ENCODE data around the gene FZD7.
A peak's percentile ranks its signal among the peaks of the same experiment; 100 is the strongest.

FZD7 gene

GRCh38 chr2:202061695-202062094 lies 28.0 kb downstream of the FZD7 start:
- TF ChIP-seq, protein P1, sequence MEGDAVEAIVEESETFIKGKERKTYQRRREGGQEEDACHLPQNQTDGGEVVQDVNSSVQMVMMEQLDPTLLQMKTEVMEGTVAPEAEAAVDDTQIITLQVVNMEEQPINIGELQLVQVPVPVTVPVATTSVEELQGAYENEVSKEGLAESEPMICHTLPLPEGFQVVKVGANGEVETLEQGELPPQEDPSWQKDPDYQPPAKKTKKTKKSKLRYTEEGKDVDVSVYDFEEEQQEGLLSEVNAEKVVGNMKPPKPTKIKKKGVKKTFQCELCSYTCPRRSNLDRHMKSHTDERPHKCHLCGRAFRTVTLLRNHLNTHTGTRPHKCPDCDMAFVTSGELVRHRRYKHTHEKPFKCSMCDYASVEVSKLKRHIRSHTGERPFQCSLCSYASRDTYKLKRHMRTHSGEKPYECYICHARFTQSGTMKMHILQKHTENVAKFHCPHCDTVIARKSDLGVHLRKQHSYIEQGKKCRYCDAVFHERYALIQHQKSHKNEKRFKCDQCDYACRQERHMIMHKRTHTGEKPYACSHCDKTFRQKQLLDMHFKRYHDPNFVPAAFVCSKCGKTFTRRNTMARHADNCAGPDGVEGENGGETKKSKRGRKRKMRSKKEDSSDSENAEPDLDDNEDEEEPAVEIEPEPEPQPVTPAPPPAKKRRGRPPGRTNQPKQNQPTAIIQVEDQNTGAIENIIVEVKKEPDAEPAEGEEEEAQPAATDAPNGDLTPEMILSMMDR (IDR thresholded peaks at IDR 0.05; ENCODE audit: low read depth, low read length, missing control alignments): no peak
- no peak for DNase-seq (ENCODE audit: extremely low read depth, low read depth)
- no peak overlapping the region for H3K4me3 ChIP-seq (replicated peaks; ENCODE audit: low read depth, low read length)

GRCh38 chr2:202064171-202064880 lies 30.7 kb downstream of the FZD7 start:
- DNase-seq (ENCODE audit: extremely low read depth, low read depth): peak; percentile 82
- TF ChIP-seq, protein P1 (IDR thresholded peaks at IDR 0.05; ENCODE audit: low read depth, low read length, missing control alignments): no peak
- H3K4me3 ChIP-seq (replicated peaks; ENCODE audit: low read depth, low read length): peak overlapping the region; percentile 4; the same call in 1 of the 2 replicates

DNA sequence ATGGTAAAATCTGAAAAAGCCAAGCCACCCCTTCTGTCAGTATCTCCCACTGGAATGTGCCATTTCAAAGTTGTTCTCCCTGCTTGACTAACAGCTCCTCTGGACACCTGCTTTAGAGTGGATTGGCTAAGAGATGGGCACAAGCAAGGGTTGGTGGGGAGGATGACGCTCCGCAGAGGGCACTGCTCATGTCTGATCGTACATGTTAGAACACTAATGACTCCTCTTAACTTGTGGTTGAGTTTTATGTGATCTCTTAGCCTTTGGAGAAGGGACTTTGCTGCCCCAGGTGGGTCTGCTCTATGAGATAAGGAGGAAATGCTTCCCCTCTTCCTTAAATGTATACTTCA lies 31.2 kb downstream of the FZD7 start:
- H3K4me3 ChIP-seq (replicated peaks; ENCODE audit: low read depth, low read length): no peak overlapping the region; the same call in 1 of the 2 replicates
- no peak for DNase-seq (ENCODE audit: extremely low read depth, low read depth)
- TF ChIP-seq, protein P1 (IDR thresholded peaks at IDR 0.05; ENCODE audit: low read depth, low read length, missing control alignments): no peak

DNA sequence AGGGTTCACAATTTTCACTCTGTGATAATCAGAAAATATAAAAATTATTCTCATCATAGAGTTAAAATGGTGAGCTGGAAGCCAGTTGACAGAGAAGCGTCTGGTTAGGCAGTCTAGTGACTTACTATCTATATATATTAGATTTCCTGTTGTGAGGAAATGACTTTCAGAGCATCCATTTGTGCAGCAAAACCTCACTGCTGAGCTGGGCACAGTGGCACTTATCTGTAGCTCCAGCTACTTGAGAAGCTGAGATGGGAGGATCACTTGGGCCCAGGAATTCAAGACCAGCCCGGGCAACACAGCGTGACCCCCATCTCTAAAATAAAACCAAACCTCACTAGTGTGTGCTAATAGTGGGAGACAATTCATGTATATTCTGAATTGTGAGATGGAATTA lies 32.2 kb downstream of the FZD7 start:
- H3K4me3 ChIP-seq (replicated peaks; ENCODE audit: low read depth, low read length): no peak overlapping the region
- TF ChIP-seq, protein P1 (IDR thresholded peaks at IDR 0.05; ENCODE audit: low read depth, low read length, missing control alignments): no peak
- no peak for DNase-seq (ENCODE audit: extremely low read depth, low read depth)

DNA sequence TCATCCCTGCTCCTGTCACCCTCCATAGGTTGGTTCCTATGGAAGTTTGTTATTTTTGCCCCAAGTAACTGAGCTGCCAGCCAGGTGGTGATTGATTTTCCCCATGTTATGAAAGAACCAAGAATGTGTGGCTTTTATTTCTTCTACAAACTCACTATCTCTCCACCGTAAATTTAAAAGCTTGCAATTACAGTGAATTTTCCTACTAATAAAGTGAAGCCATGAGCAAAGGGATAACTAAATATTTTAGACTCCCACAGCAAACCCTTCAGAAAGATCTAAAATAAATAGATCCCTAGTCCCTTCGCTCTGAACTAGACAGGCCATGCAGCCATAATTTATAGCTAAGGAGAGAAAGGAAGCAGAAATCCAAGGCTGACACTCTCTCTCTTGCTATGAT lies 33.2 kb downstream of the FZD7 start:
- no peak for DNase-seq (ENCODE audit: extremely low read depth, low read depth)
- TF ChIP-seq, protein P1 (IDR thresholded peaks at IDR 0.05; ENCODE audit: low read depth, low read length, missing control alignments): no peak
- no peak overlapping the region for H3K4me3 ChIP-seq (replicated peaks; ENCODE audit: low read depth, low read length)

DNA sequence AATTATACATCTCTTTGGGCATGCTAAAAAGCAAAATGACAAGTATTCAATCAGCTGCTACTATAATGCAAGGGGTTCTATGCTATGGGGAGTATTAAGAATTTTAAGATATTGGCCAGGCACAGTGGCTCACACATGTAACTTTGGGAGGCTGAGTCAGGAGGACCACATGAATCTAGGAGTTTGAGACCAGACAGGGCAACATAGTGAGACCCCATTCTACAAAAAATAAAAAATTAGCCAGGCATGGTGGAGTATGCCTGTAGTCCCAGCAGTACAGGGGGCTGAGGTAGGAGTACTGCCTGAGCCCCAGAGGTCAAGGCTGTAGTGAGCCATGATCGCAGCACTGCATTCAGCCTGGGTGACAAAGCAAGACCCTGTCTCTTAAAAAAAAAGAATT lies 33.9 kb downstream of the FZD7 start:
- no peak overlapping the region for H3K4me3 ChIP-seq (replicated peaks; ENCODE audit: low read depth, low read length)
- TF ChIP-seq, protein P1 (IDR thresholded peaks at IDR 0.05; ENCODE audit: low read depth, low read length, missing control alignments): no peak
- no peak for DNase-seq (ENCODE audit: extremely low read depth, low read depth)

Data from HFF-Myc (cell line).